WTC11 (cell line): Measurements from ENCODE around the gene RCN1. TPM values are rescaled to one million over a fixed set of nuclear protein-coding genes. Genes with fewer than 3 reads are reported as not detected.

ENCODE experiments used
- ATAC-seq: fragments of 200-7000 bp; cut with Tn5 transposase; 2 replicates; pipeline ENCODE4 v1.10.0; 2021; ENCODE audit warnings: mild to moderate bottlenecking, moderate library complexity
- CTCF ChIA-PET: fragments of 300-600 bp; sonication (Branson Sonifier 250); formaldehyde crosslinking; loops from one replicate; lab custom pipeline; 2021; ENCODE audit warnings: antibody characterized with exemption; lab: Charles Lee
- POLR2A ChIA-PET: fragments of 350-600 bp; sonication (Branson Sonifier 250); formaldehyde crosslinking; loops from one replicate; lab custom pipeline; 2021; ENCODE audit warnings: antibody characterized with exemption; lab: Charles Lee
- DNase-seq: peaks from one replicate; pipeline ENCODE4 v3.0.0; 2021; ENCODE audit warnings: low spot score
- H3K27ac Mint-ChIP-seq: 2 replicates; pipeline ENCODE4 v1.8.0; 2021; ENCODE audit warnings: mixed read lengths
- H3K27me3 Mint-ChIP-seq: 2 replicates; pipeline ENCODE4 v1.8.0; 2021; ENCODE audit warnings: low read depth, mild to moderate bottlenecking, moderate library complexity, mixed read lengths
- H3K36me3 Mint-ChIP-seq: 2 replicates; pipeline ENCODE4 v1.8.0; 2021; ENCODE audit warnings: mixed read lengths
- H3K4me1 Mint-ChIP-seq: 2 replicates; pipeline ENCODE4 v1.8.0; 2022; ENCODE audit warnings: mixed read lengths
- H3K4me3 Mint-ChIP-seq: 2 replicates; pipeline ENCODE4 v1.8.0; 2021; ENCODE audit warnings: mild to moderate bottlenecking, moderate library complexity, mixed read lengths
- H3K9me3 Mint-ChIP-seq: 2 replicates; pipeline ENCODE4 v1.8.0; 2021; ENCODE audit warnings: mixed read lengths
- CREB1 ChIP-seq: sonication (generic); formaldehyde crosslinking; IDR thresholded peaks from 2 replicates; pipeline ENCODE4 v1.8.0; 2023; ENCODE audit warnings: mild to moderate bottlenecking, missing genetic modification reagents
- FOXJ3 ChIP-seq: sonication (generic); formaldehyde crosslinking; IDR thresholded peaks from 2 replicates; pipeline ENCODE4 v1.9.0; 2021; ENCODE audit warnings: missing genetic modification reagents, mild to moderate bottlenecking, borderline replicate concordance
- FOXP1 ChIP-seq: sonication (generic); formaldehyde crosslinking; IDR thresholded peaks from 2 replicates; pipeline ENCODE4 v1.8.0; 2022; ENCODE audit warnings: missing genetic modification reagents, mild to moderate bottlenecking, moderate library complexity, borderline replicate concordance
- MXD4 ChIP-seq: fragments of 250-450 bp; sonication (Bioruptor Pico); IDR thresholded peaks from 2 replicates; pipeline ENCODE4 v1.8.0; 2021; ENCODE audit warnings: mild to moderate bottlenecking, moderate library complexity, borderline replicate concordance
- MYBL2 ChIP-seq: sonication (generic); formaldehyde crosslinking; IDR thresholded peaks from 2 replicates; pipeline ENCODE4 v1.8.1; 2023; ENCODE audit warnings: mild to moderate bottlenecking, moderate library complexity, missing genetic modification reagents
- NFATC4 ChIP-seq: fragments of 250-450 bp; sonication (Bioruptor Pico); IDR thresholded peaks from 2 replicates; pipeline ENCODE4 v1.9.0; 2021; ENCODE audit warnings: mild to moderate bottlenecking
- NR3C1 ChIP-seq: sonication (generic); formaldehyde crosslinking; conservative IDR thresholded peaks from 2 replicates; pipeline ENCODE4 v1.8.1; 2023; ENCODE audit warnings: low read depth, mild to moderate bottlenecking, missing genetic modification reagents
- OVOL2 ChIP-seq: fragments of 250-450 bp; sonication (Bioruptor Pico); IDR thresholded peaks from 2 replicates; pipeline ENCODE4 v1.9.0; 2021; ENCODE audit warnings: mild to moderate bottlenecking, borderline replicate concordance
- TEAD1 ChIP-seq: sonication (generic); formaldehyde crosslinking; IDR thresholded peaks from 2 replicates; pipeline ENCODE4 v1.8.0; 2022; ENCODE audit warnings: mild to moderate bottlenecking, missing genetic modification reagents
- TEAD4 ChIP-seq: sonication (generic); formaldehyde crosslinking; IDR thresholded peaks from 2 replicates; pipeline ENCODE4 v1.8.0; 2022; ENCODE audit warnings: mild to moderate bottlenecking, missing genetic modification reagents
- ZBTB21 ChIP-seq: sonication (generic); formaldehyde crosslinking; IDR thresholded peaks from 2 replicates; pipeline ENCODE4 v1.8.1; 2023; ENCODE audit warnings: mild to moderate bottlenecking, missing genetic modification reagents, borderline replicate concordance
- ZNF423 ChIP-seq: fragments of 250-450 bp; sonication (Bioruptor Pico); IDR thresholded peaks from 2 replicates; pipeline ENCODE4 v2.1.2; 2022; ENCODE audit warnings: mild to moderate bottlenecking, moderate library complexity
- total RNA-seq: library from RNA; stranded (reverse); gene quantifications from 3 replicates; pipeline ENCODE4 v1.2.3, GENCODE V29; 2021
- TF ChIP-seq, protein P1 (sequence below): sonication (generic); formaldehyde crosslinking; conservative IDR thresholded peaks from 2 replicates; pipeline ENCODE4 v1.8.1; 2022; ENCODE audit warnings: mild to moderate bottlenecking, missing genetic modification reagents
- TF ChIP-seq, protein P2 (sequence below): sonication (generic); formaldehyde crosslinking; IDR thresholded peaks from 2 replicates; pipeline ENCODE4 v1.8.0; 2022; ENCODE audit warnings: mild to moderate bottlenecking, missing genetic modification reagents
- TF ChIP-seq, protein P3 (sequence below): sonication (generic); formaldehyde crosslinking; IDR thresholded peaks from 2 replicates; pipeline ENCODE4 v1.8.1; 2022; ENCODE audit warnings: mild to moderate bottlenecking, missing genetic modification reagents, moderate library complexity, borderline replicate concordance
- TF ChIP-seq, protein P4 (sequence below): sonication (generic); formaldehyde crosslinking; IDR thresholded peaks from 2 replicates; pipeline ENCODE4 v1.8.1; 2022; ENCODE audit warnings: low read depth, missing genetic modification reagents, borderline replicate concordance
- TF ChIP-seq, protein P5 (sequence below): sonication (generic); formaldehyde crosslinking; conservative IDR thresholded peaks from 2 replicates; pipeline ENCODE4 v1.8.1; 2023; ENCODE audit warnings: mild to moderate bottlenecking, low read depth, missing genetic modification reagents, moderate library complexity
- TF ChIP-seq, protein P6 (sequence below): sonication (generic); formaldehyde crosslinking; IDR thresholded peaks from 2 replicates; pipeline ENCODE4 v1.8.1; 2023; ENCODE audit warnings: mild to moderate bottlenecking, missing genetic modification reagents
- TF ChIP-seq, protein P7 (sequence below): sonication (generic); formaldehyde crosslinking; IDR thresholded peaks from 2 replicates; pipeline ENCODE4 v1.8.1; 2023; ENCODE audit warnings: mild to moderate bottlenecking, missing genetic modification reagents

Gene RCN1
- total RNA-seq, 1 experiment from 2014 or later = 96.2 TPM

DNA sequence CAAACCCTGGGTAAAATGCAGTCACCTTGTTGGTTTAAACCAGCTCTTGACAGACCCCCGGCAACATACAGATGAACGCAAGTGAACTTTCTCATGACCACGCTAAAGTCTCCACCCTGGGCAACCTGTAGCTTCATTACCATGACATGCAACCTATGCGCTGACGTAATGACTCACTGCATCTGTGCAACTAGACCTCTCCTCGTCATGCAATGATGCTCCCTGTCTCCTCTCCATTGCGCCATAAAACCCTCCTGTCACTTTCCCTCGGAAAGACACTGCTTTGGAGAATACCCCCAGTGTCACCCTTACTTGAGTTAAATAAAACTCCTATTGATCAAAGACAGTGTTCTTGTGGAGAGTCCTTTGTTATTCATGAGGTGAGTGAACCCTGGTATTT lies 52.5 kb downstream of the RCN1 start (continued):
- TF ChIP-seq, protein P1, sequence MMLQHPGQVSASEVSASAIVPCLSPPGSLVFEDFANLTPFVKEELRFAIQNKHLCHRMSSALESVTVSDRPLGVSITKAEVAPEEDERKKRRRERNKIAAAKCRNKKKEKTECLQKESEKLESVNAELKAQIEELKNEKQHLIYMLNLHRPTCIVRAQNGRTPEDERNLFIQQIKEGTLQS (CRISPR knock-in tag) = no peak
- TF ChIP-seq, protein P2, sequence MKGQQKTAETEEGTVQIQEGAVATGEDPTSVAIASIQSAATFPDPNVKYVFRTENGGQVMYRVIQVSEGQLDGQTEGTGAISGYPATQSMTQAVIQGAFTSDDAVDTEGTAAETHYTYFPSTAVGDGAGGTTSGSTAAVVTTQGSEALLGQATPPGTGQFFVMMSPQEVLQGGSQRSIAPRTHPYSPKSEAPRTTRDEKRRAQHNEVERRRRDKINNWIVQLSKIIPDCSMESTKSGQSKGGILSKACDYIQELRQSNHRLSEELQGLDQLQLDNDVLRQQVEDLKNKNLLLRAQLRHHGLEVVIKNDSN (CRISPR knock-in tag) = no peak
- no peak for TF ChIP-seq ZBTB21 (CRISPR knock-in tag)
- TF ChIP-seq ZNF423 (CRISPR knock-in tag) = no peak
- TF ChIP-seq MYBL2 (CRISPR knock-in tag) = no peak
- TF ChIP-seq, protein P3, sequence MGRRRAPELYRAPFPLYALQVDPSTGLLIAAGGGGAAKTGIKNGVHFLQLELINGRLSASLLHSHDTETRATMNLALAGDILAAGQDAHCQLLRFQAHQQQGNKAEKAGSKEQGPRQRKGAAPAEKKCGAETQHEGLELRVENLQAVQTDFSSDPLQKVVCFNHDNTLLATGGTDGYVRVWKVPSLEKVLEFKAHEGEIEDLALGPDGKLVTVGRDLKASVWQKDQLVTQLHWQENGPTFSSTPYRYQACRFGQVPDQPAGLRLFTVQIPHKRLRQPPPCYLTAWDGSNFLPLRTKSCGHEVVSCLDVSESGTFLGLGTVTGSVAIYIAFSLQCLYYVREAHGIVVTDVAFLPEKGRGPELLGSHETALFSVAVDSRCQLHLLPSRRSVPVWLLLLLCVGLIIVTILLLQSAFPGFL = no peak
- TF ChIP-seq OVOL2 (CRISPR knock-in tag) = no peak

DNA sequence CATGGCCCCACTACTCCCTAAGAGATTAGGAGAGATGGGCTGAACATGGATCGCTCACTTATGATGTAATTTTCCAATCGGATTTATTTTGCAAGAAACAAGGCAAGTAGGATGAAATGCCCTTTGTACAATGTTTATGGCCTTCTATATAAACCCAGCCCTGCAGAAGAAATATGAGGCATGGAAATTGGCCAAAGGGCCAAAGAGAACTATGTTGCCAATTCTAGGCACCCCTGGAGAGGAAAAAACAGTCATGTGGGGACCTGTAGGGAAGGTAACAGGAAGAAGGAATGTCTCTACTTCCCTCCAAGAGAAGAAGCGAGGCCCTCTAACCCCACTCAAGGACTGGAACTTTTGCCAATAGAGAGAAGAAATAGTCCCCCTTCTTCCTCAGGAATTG lies 54.4 kb downstream of the RCN1 start:
- CTCF ChIA-PET = no interaction called here
- TF ChIP-seq FOXJ3 (no peak), ZNF423 (CRISPR knock-in tag) (no peak), MXD4 (CRISPR knock-in tag) (no peak), TEAD1 (CRISPR knock-in tag) (no peak), FOXP1 (CRISPR knock-in tag) (no peak), NFATC4 (CRISPR knock-in tag) (no peak), CREB1 (CRISPR knock-in tag) (no peak), NR3C1 (CRISPR knock-in tag) (no peak), TEAD4 (CRISPR knock-in tag) (no peak)
- TF ChIP-seq, protein P2 (CRISPR knock-in tag) = no peak
- TF ChIP-seq, protein P4, sequence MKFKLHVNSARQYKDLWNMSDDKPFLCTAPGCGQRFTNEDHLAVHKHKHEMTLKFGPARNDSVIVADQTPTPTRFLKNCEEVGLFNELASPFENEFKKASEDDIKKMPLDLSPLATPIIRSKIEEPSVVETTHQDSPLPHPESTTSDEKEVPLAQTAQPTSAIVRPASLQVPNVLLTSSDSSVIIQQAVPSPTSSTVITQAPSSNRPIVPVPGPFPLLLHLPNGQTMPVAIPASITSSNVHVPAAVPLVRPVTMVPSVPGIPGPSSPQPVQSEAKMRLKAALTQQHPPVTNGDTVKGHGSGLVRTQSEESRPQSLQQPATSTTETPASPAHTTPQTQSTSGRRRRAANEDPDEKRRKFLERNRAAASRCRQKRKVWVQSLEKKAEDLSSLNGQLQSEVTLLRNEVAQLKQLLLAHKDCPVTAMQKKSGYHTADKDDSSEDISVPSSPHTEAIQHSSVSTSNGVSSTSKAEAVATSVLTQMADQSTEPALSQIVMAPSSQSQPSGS (CRISPR knock-in tag) = no peak
- TF ChIP-seq, protein P5, sequence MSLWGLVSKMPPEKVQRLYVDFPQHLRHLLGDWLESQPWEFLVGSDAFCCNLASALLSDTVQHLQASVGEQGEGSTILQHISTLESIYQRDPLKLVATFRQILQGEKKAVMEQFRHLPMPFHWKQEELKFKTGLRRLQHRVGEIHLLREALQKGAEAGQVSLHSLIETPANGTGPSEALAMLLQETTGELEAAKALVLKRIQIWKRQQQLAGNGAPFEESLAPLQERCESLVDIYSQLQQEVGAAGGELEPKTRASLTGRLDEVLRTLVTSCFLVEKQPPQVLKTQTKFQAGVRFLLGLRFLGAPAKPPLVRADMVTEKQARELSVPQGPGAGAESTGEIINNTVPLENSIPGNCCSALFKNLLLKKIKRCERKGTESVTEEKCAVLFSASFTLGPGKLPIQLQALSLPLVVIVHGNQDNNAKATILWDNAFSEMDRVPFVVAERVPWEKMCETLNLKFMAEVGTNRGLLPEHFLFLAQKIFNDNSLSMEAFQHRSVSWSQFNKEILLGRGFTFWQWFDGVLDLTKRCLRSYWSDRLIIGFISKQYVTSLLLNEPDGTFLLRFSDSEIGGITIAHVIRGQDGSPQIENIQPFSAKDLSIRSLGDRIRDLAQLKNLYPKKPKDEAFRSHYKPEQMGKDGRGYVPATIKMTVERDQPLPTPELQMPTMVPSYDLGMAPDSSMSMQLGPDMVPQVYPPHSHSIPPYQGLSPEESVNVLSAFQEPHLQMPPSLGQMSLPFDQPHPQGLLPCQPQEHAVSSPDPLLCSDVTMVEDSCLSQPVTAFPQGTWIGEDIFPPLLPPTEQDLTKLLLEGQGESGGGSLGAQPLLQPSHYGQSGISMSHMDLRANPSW (CRISPR knock-in tag) = no peak
- TF ChIP-seq, protein P6, sequence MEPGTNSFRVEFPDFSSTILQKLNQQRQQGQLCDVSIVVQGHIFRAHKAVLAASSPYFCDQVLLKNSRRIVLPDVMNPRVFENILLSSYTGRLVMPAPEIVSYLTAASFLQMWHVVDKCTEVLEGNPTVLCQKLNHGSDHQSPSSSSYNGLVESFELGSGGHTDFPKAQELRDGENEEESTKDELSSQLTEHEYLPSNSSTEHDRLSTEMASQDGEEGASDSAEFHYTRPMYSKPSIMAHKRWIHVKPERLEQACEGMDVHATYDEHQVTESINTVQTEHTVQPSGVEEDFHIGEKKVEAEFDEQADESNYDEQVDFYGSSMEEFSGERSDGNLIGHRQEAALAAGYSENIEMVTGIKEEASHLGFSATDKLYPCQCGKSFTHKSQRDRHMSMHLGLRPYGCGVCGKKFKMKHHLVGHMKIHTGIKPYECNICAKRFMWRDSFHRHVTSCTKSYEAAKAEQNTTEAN = no peak
- TF ChIP-seq, protein P7, sequence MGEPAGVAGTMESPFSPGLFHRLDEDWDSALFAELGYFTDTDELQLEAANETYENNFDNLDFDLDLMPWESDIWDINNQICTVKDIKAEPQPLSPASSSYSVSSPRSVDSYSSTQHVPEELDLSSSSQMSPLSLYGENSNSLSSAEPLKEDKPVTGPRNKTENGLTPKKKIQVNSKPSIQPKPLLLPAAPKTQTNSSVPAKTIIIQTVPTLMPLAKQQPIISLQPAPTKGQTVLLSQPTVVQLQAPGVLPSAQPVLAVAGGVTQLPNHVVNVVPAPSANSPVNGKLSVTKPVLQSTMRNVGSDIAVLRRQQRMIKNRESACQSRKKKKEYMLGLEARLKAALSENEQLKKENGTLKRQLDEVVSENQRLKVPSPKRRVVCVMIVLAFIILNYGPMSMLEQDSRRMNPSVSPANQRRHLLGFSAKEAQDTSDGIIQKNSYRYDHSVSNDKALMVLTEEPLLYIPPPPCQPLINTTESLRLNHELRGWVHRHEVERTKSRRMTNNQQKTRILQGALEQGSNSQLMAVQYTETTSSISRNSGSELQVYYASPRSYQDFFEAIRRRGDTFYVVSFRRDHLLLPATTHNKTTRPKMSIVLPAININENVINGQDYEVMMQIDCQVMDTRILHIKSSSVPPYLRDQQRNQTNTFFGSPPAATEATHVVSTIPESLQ = no peak
- TF ChIP-seq, all 79 proteins: peak for 0
- H3K36me3 Mint-ChIP-seq = no peaks in the 10 kb centered on the region; the same call in 1 of the 2 replicates
- DNase-seq (no peak), ATAC-seq (no peak)
- H3K4me3 Mint-ChIP-seq = no peak overlapping the region
- POLR2A ChIA-PET = no interaction called here
- H3K27me3 Mint-ChIP-seq = no peaks in the 10 kb centered on the region; the same call in none of the 2 replicates
- H3K9me3 Mint-ChIP-seq = peaks cover 24% of the 10 kb centered on the region
- H3K27ac Mint-ChIP-seq = no peak overlapping the region
- no peaks in the 10 kb centered on the region for H3K4me1 Mint-ChIP-seq
